Neural progenitor cell (in vitro differentiated cells): ENCODE results near the gene SYTL3. TPM values are rescaled to one million over a fixed set of nuclear protein-coding genes. Genes with fewer than 3 reads are reported as not detected.

Source experiments
- DNase-seq: peaks from one replicate; pipeline ENCODE4 v3.0.0-alpha.2; 2016; ENCODE audit warnings: low spot score
- H2AFZ ChIP-seq: fragments of 200-600 bp; sonication (generic); replicated peaks from 2 replicates; pipeline ENCODE4 v1.6.1; 2016; ENCODE audit warnings: antibody characterized with exemption
- H3F3A ChIP-seq: fragments of 200-600 bp; sonication (generic); 2 replicates; pipeline ENCODE4 v1.6.1; 2016; ENCODE audit warnings: antibody characterized with exemption, low read depth
- H3K27ac ChIP-seq: fragments of 200-600 bp; sonication (generic); 2 replicates; pipeline ENCODE4 v1.5.1; 2016; ENCODE audit warnings: mild to moderate bottlenecking
- H3K27me3 ChIP-seq: fragments of 200-600 bp; sonication (generic); 2 replicates; pipeline ENCODE4 v1.6.1; 2016; ENCODE audit warnings: mild to moderate bottlenecking, moderate library complexity
- H3K36me3 ChIP-seq: fragments of 200-600 bp; sonication (generic); 2 replicates; pipeline ENCODE4 v1.5.1; 2016
- H3K4me1 ChIP-seq: fragments of 200-600 bp; sonication (generic); 2 replicates; pipeline ENCODE4 v1.6.1; 2016; ENCODE audit warnings: mixed run types
- H3K4me2 ChIP-seq: fragments of 200-600 bp; sonication (generic); 2 replicates; pipeline ENCODE4 v1.6.1; 2016
- H3K4me3 ChIP-seq: fragments of 200-600 bp; sonication (generic); 2 replicates; pipeline ENCODE4 v1.5.1; 2016
- H3K79me2 ChIP-seq: fragments of 200-600 bp; sonication (generic); 2 replicates; pipeline ENCODE4 v1.6.1; 2016; ENCODE audit warnings: low read depth
- H3K9ac ChIP-seq: fragments of 200-600 bp; sonication (generic); 2 replicates; pipeline ENCODE4 v1.6.1; 2016
- H3K9me3 ChIP-seq: fragments of 200-600 bp; sonication (generic); 2 replicates; pipeline ENCODE4 v1.5.1; 2016; ENCODE audit warnings: low read depth
- H4K20me1 ChIP-seq: fragments of 200-600 bp; sonication (generic); 2 replicates; pipeline ENCODE4 v1.6.1; 2016; ENCODE audit warnings: low read depth
- H3K27ac Mint-ChIP-seq: 3 replicates; pipeline ENCODE4 v1.8.0; 2021; ENCODE audit warnings: mixed read lengths
- H3K27me3 Mint-ChIP-seq: 2 replicates; pipeline ENCODE4 v1.8.0; 2022; ENCODE audit warnings: low read depth, mild to moderate bottlenecking, inconsistent platforms, moderate library complexity, mixed read lengths; ENCODE audit not compliant: insufficient read depth
- H3K36me3 Mint-ChIP-seq: 3 replicates; pipeline ENCODE4 v1.8.0; 2021; ENCODE audit warnings: mixed read lengths
- H3K4me1 Mint-ChIP-seq: 3 replicates; pipeline ENCODE4 v1.8.0; 2021; ENCODE audit warnings: mixed read lengths
- H3K4me3 Mint-ChIP-seq: 3 replicates; pipeline ENCODE4 v1.8.0; 2021; ENCODE audit warnings: mild to moderate bottlenecking, moderate library complexity, mixed read lengths
- H3K9me3 Mint-ChIP-seq: 3 replicates; pipeline ENCODE4 v1.8.0; 2020; ENCODE audit warnings: mixed read lengths
- CTCF ChIP-seq: fragments of 200-600 bp; sonication (generic); IDR thresholded peaks from 2 replicates; pipeline ENCODE4 v1.5.1; 2017; ENCODE audit warnings: antibody characterized with exemption, mild to moderate bottlenecking
- EZH2 ChIP-seq: fragments of 200-600 bp; sonication (generic); IDR thresholded peaks from 2 replicates; pipeline ENCODE4 v1.6.1; 2017; ENCODE audit warnings: antibody characterized with exemption, mild to moderate bottlenecking, moderate library complexity
- EZH2phosphoT487 ChIP-seq: fragments of 200-600 bp; sonication (generic); IDR thresholded peaks from 2 replicates; pipeline ENCODE4 v1.6.1; 2017; ENCODE audit warnings: antibody characterized with exemption
- total RNA-seq: library from RNA; depleted of rRNA; stranded (reverse); fragments of >200 nt; gene quantifications from 2 replicates; pipeline ENCODE4 v1.2.3, GENCODE V29; 2015; ENCODE audit warnings: low replicate concordance

SYTL3 gene
- total RNA-seq, 1 donor from 2014 or later = not detected

GRCh38 chr6:158608221-158608620, 41.6 kb upstream of the SYTL3 start:
- no peak overlapping the region for H3K27ac ChIP-seq
- no peaks in the 10 kb centered on the region for H3K4me1 Mint-ChIP-seq

GRCh38 chr6:158609455-158610155, 40.2 kb upstream of the SYTL3 start:
- H4K20me1 ChIP-seq = no peaks in the 10 kb centered on the region
- H2AFZ ChIP-seq = no peak overlapping the region
- no peaks in the 10 kb centered on the region for H3K27me3 ChIP-seq
- no peak overlapping the region for H3K4me2 ChIP-seq
- H3K36me3 ChIP-seq = peaks cover 6% of the 10 kb centered on the region
- peaks cover 14% of the 10 kb centered on the region for H3K4me1 ChIP-seq
- DNase-seq = no peak
- Mint-ChIP-seq H3K27ac (no peak overlapping the region), H3K27me3 (peaks cover 4% of the 10 kb centered on the region), H3K9me3 (peaks cover 3% of the 10 kb centered on the region), H3K4me3 (no peak overlapping the region), H3K4me1 (no peaks in the 10 kb centered on the region), H3K36me3 (peaks cover 9% of the 10 kb centered on the region)
- peaks cover 6% of the 10 kb centered on the region for H3K79me2 ChIP-seq
- H3K9ac ChIP-seq = no peak overlapping the region
- H3K4me3 ChIP-seq = no peak overlapping the region
- H3F3A ChIP-seq = peaks cover 6% of the 10 kb centered on the region
- TF ChIP-seq CTCF (no peak), EZH2 (no peak), EZH2phosphoT487 (no peak)
- no peak overlapping the region for H3K27ac ChIP-seq
- no peaks in the 10 kb centered on the region for H3K9me3 ChIP-seq

More at GRCh38 chr6:158608221-158608620, 41.6 kb upstream of the SYTL3 start:
- Histone ChIP-seq H3K9me3 (no peaks in the 10 kb centered on the region), H3K4me2 (no peak overlapping the region), H3F3A (peaks cover 6% of the 10 kb centered on the region), H3K36me3 (no peaks in the 10 kb centered on the region), H4K20me1 (no peaks in the 10 kb centered on the region), H3K27me3 (no peaks in the 10 kb centered on the region), H3K79me2 (no peaks in the 10 kb centered on the region), H3K9ac (no peak overlapping the region), H2AFZ (no peak overlapping the region), H3K4me3 (no peak overlapping the region), H3K4me1 (peaks cover 14% of the 10 kb centered on the region)
- no peak overlapping the region for H3K4me3 Mint-ChIP-seq
- no peaks in the 10 kb centered on the region for H3K9me3 Mint-ChIP-seq
- H3K36me3 Mint-ChIP-seq = peaks cover 6% of the 10 kb centered on the region
- TF ChIP-seq CTCF (no peak), EZH2 (no peak), EZH2phosphoT487 (no peak)
- H3K27ac Mint-ChIP-seq = no peak overlapping the region
- DNase-seq = no peak
- peaks cover 4% of the 10 kb centered on the region for H3K27me3 Mint-ChIP-seq

GRCh38 chr6:158610319-158610968, 39.4 kb upstream of the SYTL3 start:
- no peaks in the 10 kb centered on the region for H3K9me3 ChIP-seq
- H3K27ac ChIP-seq = no peak overlapping the region
- TF ChIP-seq EZH2 (no peak), CTCF (no peak), EZH2phosphoT487 (no peak)
- H3K9me3 Mint-ChIP-seq = peaks cover 11% of the 10 kb centered on the region
- H3K4me2 ChIP-seq = no peak overlapping the region
- no peak overlapping the region for H3K27ac Mint-ChIP-seq
- DNase-seq = no peak
- H3K79me2 ChIP-seq = peaks cover 6% of the 10 kb centered on the region
- H3K27me3 Mint-ChIP-seq = peaks cover 4% of the 10 kb centered on the region
- H3K36me3 ChIP-seq = peaks cover 6% of the 10 kb centered on the region
- no peaks in the 10 kb centered on the region for H3K27me3 ChIP-seq
- H3F3A ChIP-seq = peaks cover 6% of the 10 kb centered on the region
- H3K4me3 Mint-ChIP-seq = no peak overlapping the region
- no peak overlapping the region for H3K9ac ChIP-seq
- no peaks in the 10 kb centered on the region for H4K20me1 ChIP-seq
- H2AFZ ChIP-seq = no peak overlapping the region
- no peaks in the 10 kb centered on the region for H3K4me1 Mint-ChIP-seq
- peaks cover 14% of the 10 kb centered on the region for H3K4me1 ChIP-seq
- peaks cover 16% of the 10 kb centered on the region for H3K36me3 Mint-ChIP-seq
- no peak overlapping the region for H3K4me3 ChIP-seq
